ENCODE data around the gene DHTKD1.
"Not testable (repeated sequence)": the region's sequence is repeated elsewhere in the genome, so short reads cannot be mapped to it uniquely, and the experiment has no call there.

DHTKD1 gene

GRCh38 chr10:12067336-12067735, 1.4 kb upstream of the DHTKD1 start:
- no peak for DNase-seq (ENCODE audit: low read depth, low spot score)

- DNase-seq (ENCODE audit: low read depth, low spot score), result not testable (repeated sequence)
Observed at GRCh38 chr10:12071441-12071840, 2.7 kb downstream of the DHTKD1 start.

- no peak for DNase-seq (ENCODE audit: low read depth, low spot score)
Observed at GRCh38 chr10:12073526-12073925, 4.8 kb downstream of the DHTKD1 start.

GRCh38 chr10:12077580-12078180, 8.9 kb downstream of the DHTKD1 start:
- DNase-seq (ENCODE audit: low read depth, low spot score), result no peak

- no peak for DNase-seq (ENCODE audit: low read depth, low spot score)
Observed at GRCh38 chr10:12081470-12081869, 12.7 kb downstream of the DHTKD1 start.

GRCh38 chr10:12081879-12082557, 13.3 kb downstream of the DHTKD1 start:
- no peak for DNase-seq (ENCODE audit: low read depth, low spot score)

- no peak for DNase-seq (ENCODE audit: low read depth, low spot score)
Observed at GRCh38 chr10:12088919-12089318, 20.2 kb downstream of the DHTKD1 start.

GRCh38 chr10:12091421-12091820, 22.7 kb downstream of the DHTKD1 start:
- no peak for DNase-seq (ENCODE audit: low read depth, low spot score)

- not testable (repeated sequence) for DNase-seq (ENCODE audit: low read depth, low spot score)
Observed at GRCh38 chr10:12097361-12097760, 28.6 kb downstream of the DHTKD1 start.

- DNase-seq (ENCODE audit: low read depth, low spot score), result no peak
Observed at GRCh38 chr10:12097791-12098190, 29.0 kb downstream of the DHTKD1 start.

- no peak for DNase-seq (ENCODE audit: low read depth, low spot score)
Observed at GRCh38 chr10:12098966-12099365, 30.2 kb downstream of the DHTKD1 start.

GRCh38 chr10:12103802-12104201, 35.0 kb downstream of the DHTKD1 start:
- DNase-seq (ENCODE audit: low read depth, low spot score), result no peak

- DNase-seq (ENCODE audit: low read depth, low spot score), result no peak
Observed at GRCh38 chr10:12107781-12108180, 39.0 kb downstream of the DHTKD1 start.

GRCh38 chr10:12109286-12109685, 40.5 kb downstream of the DHTKD1 start:
- DNase-seq (ENCODE audit: low read depth, low spot score), result no peak

- DNase-seq (ENCODE audit: low read depth, low spot score), result no peak
Observed at GRCh38 chr10:12111528-12111927, 42.8 kb downstream of the DHTKD1 start.

- no peak for DNase-seq (ENCODE audit: low read depth, low spot score)
Observed at GRCh38 chr10:12113627-12114026, 44.9 kb downstream of the DHTKD1 start.

- no peak for DNase-seq (ENCODE audit: low read depth, low spot score)
Observed at GRCh38 chr10:12121673-12122072, 52.9 kb downstream of the DHTKD1 start.

GRCh38 chr10:12129222-12130111, 60.7 kb downstream of the DHTKD1 start, which contains the start of gene SEC61A2:
SEC61A2 (plus strand) TSS chr10:12129677; CDS start chr10:12129788, 111 bp downstream.
- DNase-seq (ENCODE audit: low read depth, low spot score), result peak; percentile 92

- DNase-seq (ENCODE audit: low read depth, low spot score), result no peak
Observed at GRCh38 chr10:12130237-12130872, 61.6 kb downstream of the DHTKD1 start.

- no peak for DNase-seq (ENCODE audit: low read depth, low spot score)
Observed at GRCh38 chr10:12135631-12136030, 66.9 kb downstream of the DHTKD1 start.

- no peak for DNase-seq (ENCODE audit: low read depth, low spot score)
Observed at GRCh38 chr10:12140038-12140437, 71.3 kb downstream of the DHTKD1 start.

GRCh38 chr10:12144538-12144937, 75.8 kb downstream of the DHTKD1 start:
- DNase-seq (ENCODE audit: low read depth, low spot score), result no peak

Data from activated CD4-positive, CD25-positive, alpha-beta regulatory T cell treated with anti-CD3 and anti-CD28 coated beads, Interleukin-2, amount 50 U/mL, for 16 hours (primary cell).